K562 (cell line): ENCODE data around the gene KIAA0513. TPM values are rescaled to one million over a fixed set of nuclear protein-coding genes. Genes with fewer than 3 reads are reported as not detected.
A peak's percentile ranks its signal among the peaks of the same experiment; 100 is the strongest.

Source experiments
- ASH1L ChIP-seq: fragments of 450-650 bp; IDR thresholded peaks from 2 replicates; pipeline ENCODE4 v1.6.1; 2018; ENCODE audit warnings: borderline replicate concordance, mild to moderate bottlenecking, low read depth; ENCODE audit not compliant: partially characterized antibody
- BCOR ChIP-seq: fragments of 450-650 bp; IDR thresholded peaks from 2 replicates; pipeline ENCODE4 v1.6.1; 2016
- E4F1 ChIP-seq: fragments of 250-450 bp; sonication (Bioruptor Pico); IDR thresholded peaks from 2 replicates; pipeline ENCODE4 v1.5.0; 2021; ENCODE audit warnings: mild to moderate bottlenecking, borderline replicate concordance
- HDAC2 ChIP-seq: fragments of 450-650 bp; IDR thresholded peaks from 2 replicates; pipeline ENCODE4 v1.6.1; 2016; ENCODE audit warnings: mild to moderate bottlenecking
- JUNB ChIP-seq: fragments of 450-650 bp; formaldehyde crosslinking; conservative IDR thresholded peaks from 2 replicates; pipeline ENCODE4 v1.4.0; 2020; ENCODE audit warnings: mild to moderate bottlenecking
- MCM5 ChIP-seq: fragments of 450-650 bp; IDR thresholded peaks from 2 replicates; pipeline ENCODE4 v1.6.1; 2016; ENCODE audit warnings: low read depth
- PHF8 ChIP-seq: fragments of 200-600 bp; sonication (generic); IDR thresholded peaks from 2 replicates; pipeline ENCODE4 v1.6.1; 2012; ENCODE audit warnings: mixed run types, mild to moderate bottlenecking, inconsistent platforms, low read length, moderate library complexity, borderline replicate concordance
- RBM25 ChIP-seq: fragments of 200-400 bp; formaldehyde crosslinking; IDR thresholded peaks from 2 replicates; pipeline ENCODE4 v1.6.1; 2018; ENCODE audit warnings: low read length, low read depth, moderate library complexity; ENCODE audit not compliant: severe bottlenecking
- SRSF3 ChIP-seq: fragments of 200-400 bp; formaldehyde crosslinking; IDR thresholded peaks from 2 replicates; pipeline ENCODE4 v1.6.1; 2016; ENCODE audit warnings: mild to moderate bottlenecking, low read length, moderate library complexity; ENCODE audit not compliant: insufficient read depth
- SRSF9 ChIP-seq: fragments of 200-400 bp; formaldehyde crosslinking; IDR thresholded peaks from 2 replicates; pipeline ENCODE4 v1.6.1; 2017; ENCODE audit warnings: low read depth, low read length, borderline replicate concordance
- TFAM ChIP-seq: fragments of 250-450 bp; sonication (Bioruptor Pico); conservative IDR thresholded peaks from 2 replicates; pipeline ENCODE4 v1.5.0; 2021; ENCODE audit warnings: mild to moderate bottlenecking, moderate library complexity
- ZBTB1 ChIP-seq: sonication (generic); formaldehyde crosslinking; IDR thresholded peaks from 2 replicates; pipeline ENCODE4 v1.8.1; 2023; ENCODE audit warnings: missing genetic modification reagents, low read depth, mild to moderate bottlenecking, borderline replicate concordance
- ZNF436 ChIP-seq: fragments of 250-450, 450-650 bp; sonication (Bioruptor Pico); formaldehyde crosslinking; IDR thresholded peaks from 2 replicates; pipeline ENCODE4 v1.7.0; 2020; ENCODE audit warnings: mild to moderate bottlenecking
- ZNF592 ChIP-seq: fragments of 450-650 bp; IDR thresholded peaks from 2 replicates; pipeline ENCODE4 v1.6.1; 2017; ENCODE audit warnings: antibody characterized with exemption, mild to moderate bottlenecking
- polyA plus RNA-seq, 8 experiments: library from polyadenylated mRNA; depleted of rRNA in 4 of 8; stranded (reverse) in 5 of 8; unstranded in 3 of 8; fragments of >200 nt; fragmentation: Nextera tagmentation in 2 of 8; fragmentation: Illumina TruSeq in 1 of 8; extraction: Ambion mirVana in 2 of 8; extraction: Trizol in 1 of 8; gene quantifications; 2 replicates each; pipeline versions ENCODE4 v1.2.1 to v1.2.3, GENCODE V29; 2011 to 2014; ENCODE audit warnings: inconsistent platforms in 1 of 8, missing spikeins in 1 of 8
- total RNA-seq, 7 experiments: library from RNA; depleted of rRNA in 6 of 7; stranded (reverse); fragments of >200 nt in 6 of 7; fragmentation: Illumina TruSeq in 2 of 7; extraction: Trizol in 2 of 7; gene quantifications; 2 replicates each; pipeline versions ENCODE4 v1.2.1 to v1.2.3, GENCODE V29; 2011 to 2021; ENCODE audit warnings: low replicate concordance in 1 of 7
- TF ChIP-seq, protein P1 (sequence below): fragments of 250-450 bp; sonication (Bioruptor Pico); IDR thresholded peaks from 2 replicates; pipeline ENCODE4 v1.4.0; 2020

The KIAA0513 gene
- total and polyA plus RNA-seq, 9 of the 15 experiments (the other 6 are each of a cell fraction or from before 2014, with no cell fraction given): 0.18 to 13.7 (median 10.2) TPM

GRCh38 chr16:85113168-85113733, 85.7 kb downstream of the KIAA0513 start (continued):
- TF ChIP-seq, protein P1, sequence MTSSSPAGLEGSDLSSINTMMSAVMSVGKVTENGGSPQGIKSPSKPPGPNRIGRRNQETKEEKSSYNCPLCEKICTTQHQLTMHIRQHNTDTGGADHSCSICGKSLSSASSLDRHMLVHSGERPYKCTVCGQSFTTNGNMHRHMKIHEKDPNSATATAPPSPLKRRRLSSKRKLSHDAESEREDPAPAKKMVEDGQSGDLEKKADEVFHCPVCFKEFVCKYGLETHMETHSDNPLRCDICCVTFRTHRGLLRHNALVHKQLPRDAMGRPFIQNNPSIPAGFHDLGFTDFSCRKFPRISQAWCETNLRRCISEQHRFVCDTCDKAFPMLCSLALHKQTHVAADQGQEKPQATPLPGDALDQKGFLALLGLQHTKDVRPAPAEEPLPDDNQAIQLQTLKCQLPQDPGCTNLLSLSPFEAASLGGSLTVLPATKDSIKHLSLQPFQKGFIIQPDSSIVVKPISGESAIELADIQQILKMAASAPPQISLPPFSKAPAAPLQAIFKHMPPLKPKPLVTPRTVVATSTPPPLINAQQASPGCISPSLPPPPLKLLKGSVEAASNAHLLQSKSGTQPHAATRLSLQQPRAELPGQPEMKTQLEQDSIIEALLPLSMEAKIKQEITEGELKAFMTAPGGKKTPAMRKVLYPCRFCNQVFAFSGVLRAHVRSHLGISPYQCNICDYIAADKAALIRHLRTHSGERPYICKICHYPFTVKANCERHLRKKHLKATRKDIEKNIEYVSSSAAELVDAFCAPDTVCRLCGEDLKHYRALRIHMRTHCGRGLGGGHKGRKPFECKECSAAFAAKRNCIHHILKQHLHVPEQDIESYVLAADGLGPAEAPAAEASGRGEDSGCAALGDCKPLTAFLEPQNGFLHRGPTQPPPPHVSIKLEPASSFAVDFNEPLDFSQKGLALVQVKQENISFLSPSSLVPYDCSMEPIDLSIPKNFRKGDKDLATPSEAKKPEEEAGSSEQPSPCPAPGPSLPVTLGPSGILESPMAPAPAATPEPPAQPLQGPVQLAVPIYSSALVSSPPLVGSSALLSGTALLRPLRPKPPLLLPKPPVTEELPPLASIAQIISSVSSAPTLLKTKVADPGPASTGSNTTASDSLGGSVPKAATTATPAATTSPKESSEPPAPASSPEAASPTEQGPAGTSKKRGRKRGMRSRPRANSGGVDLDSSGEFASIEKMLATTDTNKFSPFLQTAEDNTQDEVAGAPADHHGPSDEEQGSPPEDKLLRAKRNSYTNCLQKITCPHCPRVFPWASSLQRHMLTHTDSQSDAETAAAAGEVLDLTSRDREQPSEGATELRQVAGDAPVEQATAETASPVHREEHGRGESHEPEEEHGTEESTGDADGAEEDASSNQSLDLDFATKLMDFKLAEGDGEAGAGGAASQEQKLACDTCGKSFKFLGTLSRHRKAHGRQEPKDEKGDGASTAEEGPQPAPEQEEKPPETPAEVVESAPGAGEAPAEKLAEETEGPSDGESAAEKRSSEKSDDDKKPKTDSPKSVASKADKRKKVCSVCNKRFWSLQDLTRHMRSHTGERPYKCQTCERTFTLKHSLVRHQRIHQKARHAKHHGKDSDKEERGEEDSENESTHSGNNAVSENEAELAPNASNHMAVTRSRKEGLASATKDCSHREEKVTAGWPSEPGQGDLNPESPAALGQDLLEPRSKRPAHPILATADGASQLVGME (CRISPR knock-in tag): no peak
- TF ChIP-seq BCOR (peak; percentile 76), MCM5 (no peak), E4F1 (CRISPR knock-in tag) (no peak), ZNF436 (CRISPR knock-in tag) (no peak), JUNB (CRISPR knock-in tag) (no peak), ZBTB1 (CRISPR knock-in tag) (no peak), ZNF592 (no peak), ASH1L (no peak), TFAM (CRISPR knock-in tag) (no peak), RBM25 (peak; percentile 84), HDAC2 (peak; percentile 57; the same call in 1 of the 2 replicates), PHF8 (no peak), SRSF3 (no peak), SRSF9 (no peak)
